Activated effector memory CD4-positive, alpha-beta T cell treated with anti-CD3 and anti-CD28 coated beads, Interleukin-2, amount 50 U/mL, for 16 hours (primary cell): ENCODE data around the gene TCF19.

Source experiments
- DNase-seq: peaks from one replicate; pipeline ENCODE4 v3.0.0-alpha.2; 2020

Gene TCF19

DNA sequence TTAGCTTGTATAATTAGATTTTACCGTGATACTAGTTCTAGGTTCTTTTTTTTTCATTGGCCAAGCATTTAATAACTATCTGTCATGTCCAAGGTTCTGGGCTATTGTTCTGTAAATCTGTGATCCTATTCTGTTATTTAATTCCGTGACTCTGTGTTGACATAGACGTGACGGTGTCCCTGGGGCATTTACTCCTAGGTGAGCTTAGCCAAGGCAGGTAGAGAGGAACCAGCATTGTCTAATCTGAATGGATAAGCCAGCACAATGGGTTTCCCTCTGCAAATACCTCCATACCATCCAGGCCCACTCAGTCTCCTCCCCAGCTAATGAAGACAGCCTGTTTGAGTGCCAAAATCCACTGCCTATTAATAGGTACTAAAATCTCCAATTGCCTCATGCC lies 29.3 kb upstream of the TCF19 start:
- DNase-seq = no peak

DNA sequence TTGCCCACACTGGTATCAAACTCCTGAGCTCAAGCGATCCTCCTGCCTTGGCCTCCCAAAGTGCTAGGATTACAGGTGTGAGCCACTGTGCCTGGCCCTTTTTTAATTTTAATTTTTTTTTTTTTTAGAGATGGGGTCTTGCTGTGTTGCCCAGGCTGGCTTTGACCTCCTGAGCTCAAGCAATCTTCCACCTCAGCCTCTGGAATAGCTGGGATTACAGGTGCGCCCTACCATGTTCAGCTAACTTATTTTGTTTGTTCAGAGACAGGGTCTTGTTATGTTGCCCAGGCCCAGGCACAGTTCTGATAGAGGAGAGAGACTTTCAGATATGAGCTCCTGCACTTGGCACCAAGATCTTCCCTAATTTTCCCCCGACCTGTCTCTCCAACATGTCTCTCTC lies 27.6 kb upstream of the TCF19 start:
- no peak for DNase-seq

DNA sequence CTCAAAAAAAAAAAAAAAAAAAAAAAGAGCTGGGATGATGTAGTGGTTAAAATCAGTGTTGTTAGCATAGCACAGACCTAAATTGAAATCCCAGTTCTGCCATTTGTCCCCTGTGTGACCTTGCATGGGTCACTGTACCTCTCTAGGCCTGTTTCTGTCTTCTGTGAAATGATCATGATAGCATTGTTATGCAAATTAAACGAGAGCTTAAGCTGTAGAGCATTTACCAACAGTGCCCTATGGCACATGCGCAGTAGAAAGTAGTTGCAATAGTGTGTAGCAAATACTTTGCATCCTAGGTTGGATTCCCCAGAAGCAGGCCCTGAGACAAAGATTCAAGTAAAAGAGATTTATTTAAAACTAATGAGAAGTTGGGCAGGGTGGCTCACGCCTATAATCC lies 26.8 kb upstream of the TCF19 start:
- no peak for DNase-seq

DNA sequence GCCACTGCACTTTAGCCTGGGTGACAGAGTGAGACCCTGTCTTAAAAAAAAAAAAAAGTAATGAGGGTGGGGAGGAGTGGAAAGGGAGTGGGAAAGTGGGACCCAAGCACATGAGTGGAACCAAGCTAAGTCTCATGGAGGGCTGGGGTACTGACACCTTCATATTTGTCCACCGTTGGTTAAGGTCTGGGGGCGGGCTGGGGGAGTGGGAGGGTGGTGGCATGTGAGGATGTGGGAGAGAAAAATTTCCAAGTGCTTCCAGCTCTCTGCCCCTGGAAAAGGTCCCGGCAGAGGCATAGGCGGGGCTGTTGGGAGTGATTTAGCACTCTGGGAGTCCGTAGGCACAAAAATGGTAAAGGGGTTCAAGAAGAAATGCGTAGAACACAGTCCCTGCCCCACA lies 25.6 kb upstream of the TCF19 start:
- no peak for DNase-seq

DNA sequence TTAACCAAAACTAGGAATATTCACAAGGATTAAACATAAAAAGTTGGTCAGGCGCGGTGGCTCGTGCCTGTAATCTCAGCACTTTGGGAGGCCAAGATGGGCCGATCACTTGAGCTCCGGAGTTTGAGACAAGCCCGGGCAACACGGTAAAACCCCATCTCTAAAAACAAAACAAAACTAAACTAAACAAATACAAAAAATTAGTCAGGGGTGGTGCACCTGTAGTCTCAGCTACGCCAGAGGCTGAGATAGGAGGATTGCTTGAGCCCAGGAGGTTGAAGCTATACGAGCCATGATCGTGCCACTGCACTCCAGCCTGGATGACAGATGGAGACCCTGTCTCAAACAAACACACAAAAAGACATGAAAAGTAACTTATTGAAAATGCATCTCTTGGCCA lies 22.7 kb upstream of the TCF19 start:
- no peak for DNase-seq

DNA sequence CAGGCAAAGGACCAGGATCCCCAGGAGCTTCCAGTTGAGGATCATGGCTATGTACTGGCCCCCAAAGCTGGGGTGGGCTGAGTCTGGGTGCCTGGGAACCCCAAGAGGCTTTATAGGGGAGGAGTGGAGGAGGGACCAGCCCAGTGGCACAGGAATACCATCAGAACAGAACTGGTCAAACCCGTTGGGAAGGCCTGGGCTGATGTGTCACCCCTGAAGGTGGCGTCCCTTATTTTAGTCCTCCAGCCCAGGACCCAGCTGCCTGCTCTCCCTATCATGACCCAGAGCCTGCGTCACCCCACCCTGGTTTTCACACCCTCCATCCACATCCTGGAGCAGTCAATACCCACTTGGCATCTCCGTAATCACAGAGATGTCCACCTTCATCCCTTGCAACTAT lies 19.4 kb upstream of the TCF19 start, which contains the start of gene PSORS1C2:
Gene PSORS1C2 (minus strand): TSS at position 85 of the 400 bp plus-strand sequence. CDS start 40 bp downstream, at position 45.
- no peak for DNase-seq

DNA sequence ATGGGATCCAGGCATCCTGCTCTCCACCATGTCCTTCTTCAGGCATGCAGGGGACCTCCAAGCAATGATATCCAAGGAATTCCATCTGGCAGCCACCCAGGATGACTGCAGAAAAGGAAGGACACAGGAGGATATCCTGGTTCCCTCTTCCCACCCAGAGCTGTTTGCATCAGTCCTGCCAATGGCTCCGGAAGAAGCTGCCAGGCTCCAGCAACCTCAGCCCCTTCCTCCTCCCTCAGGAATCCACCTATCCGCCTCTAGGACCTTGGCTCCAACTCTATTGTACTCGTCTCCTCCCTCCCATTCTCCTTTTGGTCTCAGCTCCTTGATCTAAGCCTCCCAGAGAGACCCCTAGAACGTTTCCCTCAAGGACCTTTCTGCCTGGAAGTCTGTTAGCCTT lies 18.8 kb upstream of the TCF19 start:
- DNase-seq = no peak

DNA sequence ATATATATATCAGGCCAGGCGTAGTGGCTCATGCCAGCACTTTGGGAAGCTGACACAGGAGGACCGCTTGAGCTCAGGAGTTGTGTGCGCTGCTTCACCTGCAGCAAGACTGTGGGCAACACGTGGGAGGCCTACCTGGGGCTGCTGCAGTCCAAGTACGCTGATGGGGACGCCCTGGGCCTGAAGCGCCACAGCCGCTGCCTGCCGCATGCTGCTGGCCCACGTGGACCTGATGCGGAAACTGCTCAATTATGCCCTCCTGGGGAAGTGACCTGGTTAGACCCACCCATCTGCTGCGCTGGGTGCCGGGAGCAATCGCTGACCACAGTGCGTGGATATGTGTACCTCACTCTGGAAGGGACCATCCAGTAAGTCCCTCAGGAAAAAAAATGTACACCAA lies 17.7 kb upstream of the TCF19 start:
- DNase-seq = no peak

DNA sequence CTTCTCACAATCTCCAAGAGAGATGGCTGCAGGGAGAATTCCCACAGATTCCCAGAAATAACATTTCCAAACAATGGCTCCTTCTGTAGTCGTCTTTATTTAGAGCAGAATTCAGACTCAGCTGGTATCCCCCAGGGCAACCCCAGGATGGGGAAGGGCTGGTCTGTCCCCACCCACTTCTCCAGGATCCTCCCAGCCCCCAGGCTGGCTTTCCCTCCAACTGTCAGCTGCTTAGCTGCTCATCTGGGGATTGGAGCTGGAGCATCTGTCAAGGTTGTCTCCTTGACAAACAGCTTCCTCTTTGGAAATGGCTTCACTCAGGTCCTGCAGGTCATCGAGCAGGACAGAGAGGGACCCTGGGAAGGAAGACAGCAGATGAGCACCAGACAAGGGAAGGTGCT lies 16.0 kb upstream of the TCF19 start:
- DNase-seq = no peak

DNA sequence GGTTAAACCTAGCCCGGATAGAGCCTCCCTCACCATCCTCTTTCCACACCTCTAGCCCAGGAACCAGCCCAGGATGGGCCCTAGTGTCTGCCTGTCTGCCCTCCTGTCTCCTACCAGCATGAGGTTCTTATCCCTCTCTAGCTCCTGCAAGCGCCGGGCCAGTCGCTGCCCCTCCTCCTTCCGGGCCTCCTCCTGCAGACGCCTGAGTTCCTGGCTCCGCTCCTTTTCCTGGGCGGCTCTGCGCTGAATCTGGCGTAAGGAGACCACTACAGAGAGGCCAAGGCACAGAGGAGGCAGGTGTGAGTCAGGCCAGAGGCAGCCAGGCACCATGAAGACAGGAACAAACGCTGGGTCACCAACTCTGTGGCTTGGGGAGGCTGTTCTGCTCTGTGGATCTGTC lies 15.2 kb upstream of the TCF19 start:
- no peak for DNase-seq

DNA sequence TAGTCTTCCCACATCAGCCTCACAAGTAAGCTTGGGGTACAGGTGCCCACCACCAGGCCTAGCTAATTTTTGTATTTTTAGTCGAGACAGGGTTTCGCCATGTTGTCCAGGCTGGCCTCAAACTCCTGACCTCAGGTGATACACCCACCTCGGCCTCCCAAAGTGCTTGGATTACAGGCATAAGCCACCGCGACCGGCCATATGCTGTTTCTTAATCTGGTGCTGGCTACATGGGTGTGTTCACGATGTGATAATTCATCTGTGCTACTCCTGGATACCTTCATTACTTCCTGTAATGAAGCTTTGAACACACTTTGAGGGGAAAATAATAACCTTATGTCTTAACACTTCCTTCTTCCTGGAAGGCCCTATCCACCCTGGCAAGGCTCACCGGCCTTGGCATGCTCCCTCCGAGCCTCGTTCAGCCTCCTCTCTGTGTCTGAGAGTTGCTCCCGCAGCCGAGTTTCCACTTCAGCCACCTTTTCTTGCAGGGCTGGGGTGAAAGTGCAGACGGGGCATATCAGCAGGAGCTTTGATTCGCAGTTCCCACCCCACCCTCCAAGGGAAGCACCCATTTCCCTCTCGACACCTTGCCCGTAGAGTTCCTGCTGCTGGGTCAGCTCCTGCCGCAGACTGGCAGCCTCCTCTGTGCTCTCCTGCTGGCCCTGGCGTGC lies 14.0 kb upstream of the TCF19 start:
- no peak for DNase-seq

DNA sequence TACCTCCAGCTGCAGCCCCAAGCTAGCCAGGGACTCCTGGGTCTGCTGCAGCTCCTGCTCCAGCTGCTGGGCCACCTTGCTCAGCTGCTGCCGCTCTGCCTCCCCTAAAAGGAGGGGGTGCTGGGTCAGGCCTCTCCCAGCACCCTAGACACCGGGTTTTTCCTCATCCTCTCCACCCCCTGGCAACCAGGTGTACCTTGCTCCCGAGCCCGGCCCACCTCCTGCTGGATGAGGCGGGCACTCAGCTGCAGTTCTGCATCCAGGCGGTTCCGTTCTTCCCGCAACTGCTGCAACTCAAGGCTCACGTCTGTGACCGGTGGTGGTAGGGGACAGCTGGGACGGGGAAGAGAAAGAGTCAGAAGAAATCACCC lies 13.4 kb upstream of the TCF19 start:
- DNase-seq = no peak

DNA sequence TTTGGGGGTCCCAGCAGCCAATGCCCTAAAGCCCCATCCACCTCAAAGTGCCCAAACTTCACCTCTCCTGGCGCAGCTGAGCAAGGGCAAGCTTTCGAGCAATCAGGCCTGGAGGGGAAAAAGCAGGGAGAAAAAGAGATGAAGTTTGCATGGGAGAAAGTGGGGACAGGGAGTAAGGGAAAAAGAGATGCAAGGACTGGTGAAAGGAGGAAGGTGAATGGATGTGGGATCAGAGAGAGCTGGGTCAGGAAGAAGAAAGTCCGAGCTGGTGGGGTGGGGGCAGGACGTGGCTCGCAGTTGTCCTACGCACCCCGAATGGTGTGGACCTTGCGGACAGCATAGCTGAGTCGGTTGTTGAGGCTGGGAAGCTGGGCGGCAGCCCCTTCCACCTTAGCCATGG lies 13.0 kb upstream of the TCF19 start:
- no peak for DNase-seq

DNA sequence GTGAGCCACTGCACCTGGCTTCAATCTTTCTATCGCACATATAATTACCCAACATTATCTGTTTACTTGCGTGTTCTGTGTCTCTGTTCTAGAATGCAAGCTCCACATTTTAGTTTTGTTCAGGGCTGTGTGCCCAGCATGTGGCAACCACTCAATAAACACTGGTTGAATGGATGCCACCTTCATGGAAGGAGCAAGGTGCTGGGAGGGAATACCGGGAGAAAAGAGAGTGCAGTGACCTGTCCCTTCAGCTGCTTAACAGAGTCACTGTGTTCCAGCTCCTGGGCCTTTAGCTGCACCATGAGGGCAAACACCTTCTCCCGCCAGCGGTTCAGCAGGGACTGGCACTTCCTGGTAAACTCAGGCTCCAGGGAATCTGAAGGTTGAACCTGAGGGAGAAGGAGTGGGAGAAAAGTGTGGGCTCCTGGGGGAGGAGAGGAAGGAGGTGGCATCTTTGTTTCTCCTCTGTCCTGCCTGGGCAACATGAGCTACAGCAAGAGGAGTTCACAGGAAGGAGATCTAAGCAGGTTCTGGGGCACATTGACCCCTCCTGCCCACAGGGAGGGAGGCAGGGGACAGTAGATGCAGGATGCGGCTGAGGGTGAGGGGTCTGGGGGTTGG lies 8.5 kb upstream of the TCF19 start:
- DNase-seq = no peak

DNA sequence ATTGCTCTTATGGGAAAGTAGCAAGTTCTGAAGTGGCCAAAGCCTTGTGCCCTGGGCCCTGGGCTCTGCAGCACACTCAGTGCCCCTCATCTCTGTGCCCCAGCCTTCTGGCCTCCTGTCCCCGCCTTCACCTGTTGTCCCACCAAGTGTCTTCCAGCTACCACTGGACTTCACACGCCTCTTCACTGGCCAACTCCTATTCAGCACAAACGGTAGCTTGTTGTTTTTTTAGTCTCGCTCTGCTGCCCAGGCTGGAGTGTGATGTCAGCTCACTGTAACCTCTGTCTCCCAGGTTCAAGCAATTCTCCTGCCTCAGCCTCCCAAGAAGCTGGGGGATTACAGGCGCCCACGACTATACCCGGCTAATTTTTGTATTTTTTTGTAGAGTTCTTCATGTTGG lies 5.6 kb upstream of the TCF19 start:
- DNase-seq = no peak

DNA sequence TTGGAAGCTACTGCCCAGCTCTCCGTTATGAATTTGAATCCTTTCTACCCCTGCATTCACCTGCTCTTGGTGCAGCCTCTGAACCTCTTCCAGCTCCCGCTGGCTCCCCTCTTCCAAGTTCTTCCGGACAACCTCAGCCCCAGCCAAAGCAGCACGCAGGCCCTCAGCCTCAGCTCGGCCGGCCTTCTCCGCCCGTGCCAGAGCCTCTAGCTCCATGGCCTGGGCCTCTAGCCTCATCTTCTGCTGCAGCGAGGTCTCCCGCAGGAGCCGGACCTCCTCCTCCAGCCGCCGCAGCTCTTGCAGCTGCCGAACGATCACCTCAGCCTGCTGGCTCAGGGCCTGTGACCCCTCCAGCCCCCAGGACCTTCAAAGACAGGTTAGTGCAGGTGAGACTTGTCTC lies 4.0 kb upstream of the TCF19 start:
- no peak for DNase-seq

DNA sequence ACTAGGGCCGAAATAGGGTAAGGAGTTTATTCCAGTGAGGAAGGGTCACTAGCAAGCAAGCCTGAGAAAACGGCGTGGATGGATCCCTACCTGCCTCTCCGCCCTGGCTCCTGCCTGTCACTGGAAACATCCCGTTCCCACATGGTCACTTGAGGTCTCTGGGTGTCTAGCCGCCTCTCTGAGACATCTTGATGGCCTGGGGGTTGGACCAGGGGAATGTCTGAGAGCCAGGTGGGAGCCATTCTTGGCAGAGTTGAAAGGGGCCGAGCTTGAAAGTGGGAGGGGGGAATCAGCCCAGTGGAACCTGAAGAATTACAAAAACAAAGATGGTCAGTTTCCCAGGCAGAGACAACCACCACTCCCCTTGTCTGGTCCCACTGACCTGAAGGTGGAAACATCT lies 1.7 kb upstream of the TCF19 start:
- no peak for DNase-seq

DNA sequence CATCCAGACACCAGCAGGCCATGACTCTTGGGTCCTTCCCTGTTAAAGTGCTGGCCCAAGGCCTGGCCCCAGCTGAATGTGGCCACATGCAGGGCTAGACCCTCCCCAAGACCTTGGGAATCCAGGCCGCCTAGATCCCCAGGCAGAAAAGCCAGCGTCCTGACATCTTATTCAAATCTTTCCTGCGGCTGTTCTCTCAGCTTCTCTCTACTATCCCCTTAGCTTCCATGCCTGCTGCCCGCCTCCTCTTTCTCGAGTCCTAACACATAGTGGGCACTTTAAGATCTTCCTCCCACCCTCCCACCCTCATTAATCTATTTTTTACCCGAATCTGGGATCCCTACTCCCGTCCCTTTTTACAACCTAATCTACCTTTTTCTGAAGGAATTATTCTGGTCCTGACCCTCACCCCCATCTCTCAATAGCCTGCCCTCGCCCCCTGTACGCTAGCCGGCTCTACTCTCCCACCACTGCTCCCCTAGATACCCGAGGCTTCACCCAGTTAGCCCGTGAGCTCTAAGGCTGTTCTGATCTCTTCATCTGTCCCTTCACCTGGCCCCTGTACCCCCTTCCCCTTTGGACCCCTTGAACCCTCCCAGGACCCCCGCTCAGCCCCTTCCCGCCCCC lies 763 bp upstream of the TCF19 start, which contains the start of gene CCHCR1:
Gene CCHCR1 (minus strand): TSS at position 290 of the 627 bp plus-strand sequence. CDS start 202 bp downstream, at position 88.
- DNase-seq = no peak

DNA sequence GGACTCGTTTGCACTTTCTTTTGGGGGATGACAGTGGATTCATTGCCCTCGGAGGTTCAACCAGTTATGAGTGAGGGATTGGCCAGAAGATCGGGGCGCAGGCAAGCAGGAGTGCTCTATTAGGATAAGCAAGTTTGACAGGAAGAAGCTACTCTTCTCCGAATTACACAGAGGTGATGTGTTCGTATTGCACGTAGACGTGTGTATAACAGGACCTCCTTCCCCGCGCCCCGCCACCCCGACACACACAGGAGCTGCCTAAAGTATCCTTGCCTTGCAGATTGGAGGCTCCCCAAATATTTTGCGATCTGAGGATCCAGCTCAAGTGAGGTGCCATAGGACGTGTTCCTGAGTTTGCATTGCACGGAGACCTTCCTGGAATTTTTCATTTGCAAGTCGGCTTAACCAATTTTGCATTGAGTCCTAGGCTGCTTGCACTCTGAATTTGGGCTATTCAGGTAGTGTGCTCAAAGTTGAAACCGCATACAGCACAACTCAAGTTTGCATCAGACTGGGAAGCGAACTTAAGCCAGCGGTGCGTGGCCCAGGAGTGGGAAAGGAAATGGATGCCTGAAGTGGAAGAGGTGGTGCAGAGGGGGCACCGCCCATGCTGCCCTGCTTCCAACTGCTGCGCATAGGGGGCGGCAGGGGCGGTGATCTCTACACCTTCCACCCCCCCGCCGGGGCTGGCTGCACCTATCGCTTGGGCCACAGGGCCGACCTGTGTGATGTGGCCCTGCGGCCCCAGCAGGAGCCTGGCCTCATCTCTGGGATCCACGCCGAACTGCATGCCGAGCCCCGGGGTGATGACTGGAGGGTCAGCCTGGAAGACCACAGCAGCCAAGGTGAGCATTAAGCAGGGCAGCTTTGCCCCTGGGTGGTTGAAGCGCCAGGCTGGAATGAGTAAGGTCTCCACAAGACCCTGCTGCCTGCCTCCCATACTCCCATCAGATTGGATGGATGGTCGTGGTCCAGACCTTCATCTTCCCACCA lies 770 bp downstream of the TCF19 start:
- DNase-seq = peak; percentile 73

DNA sequence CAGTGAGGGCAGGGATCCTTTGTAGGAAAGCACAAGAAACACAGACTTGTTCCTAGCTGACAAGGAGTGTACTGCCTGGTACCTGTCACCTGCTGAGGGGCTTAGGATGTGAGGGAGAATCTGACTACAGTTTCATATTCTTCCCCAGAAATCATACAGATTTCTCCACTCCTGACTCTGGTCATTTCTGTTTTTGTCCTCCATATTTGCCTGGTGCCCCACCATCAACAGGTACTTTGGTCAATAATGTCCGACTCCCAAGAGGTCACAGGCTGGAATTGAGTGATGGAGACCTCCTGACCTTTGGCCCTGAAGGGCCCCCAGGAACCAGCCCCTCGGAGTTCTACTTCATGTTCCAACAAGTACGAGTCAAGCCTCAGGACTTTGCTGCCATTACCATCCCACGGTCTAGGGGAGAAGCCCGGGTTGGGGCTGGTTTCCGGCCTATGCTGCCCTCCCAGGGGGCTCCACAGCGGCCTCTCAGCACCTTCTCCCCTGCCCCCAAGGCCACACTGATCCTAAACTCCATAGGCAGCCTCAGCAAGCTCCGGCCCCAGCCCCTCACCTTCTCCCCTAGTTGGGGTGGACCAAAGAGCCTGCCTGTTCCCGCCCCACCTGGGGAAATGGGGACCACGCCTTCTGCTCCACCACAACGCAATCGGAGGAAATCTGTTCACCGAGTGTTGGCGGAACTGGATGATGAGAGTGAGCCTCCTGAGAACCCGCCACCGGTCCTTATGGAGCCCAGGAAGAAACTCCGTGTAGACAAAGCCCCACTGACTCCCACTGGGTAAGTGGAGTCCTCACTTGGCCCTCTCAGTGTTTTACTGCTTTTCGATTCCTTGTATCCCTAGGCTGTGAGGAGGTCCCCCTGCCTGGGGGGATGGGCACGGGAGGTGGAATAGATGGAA lies 3.1 kb downstream of the TCF19 start:
- DNase-seq = no peak

DNA sequence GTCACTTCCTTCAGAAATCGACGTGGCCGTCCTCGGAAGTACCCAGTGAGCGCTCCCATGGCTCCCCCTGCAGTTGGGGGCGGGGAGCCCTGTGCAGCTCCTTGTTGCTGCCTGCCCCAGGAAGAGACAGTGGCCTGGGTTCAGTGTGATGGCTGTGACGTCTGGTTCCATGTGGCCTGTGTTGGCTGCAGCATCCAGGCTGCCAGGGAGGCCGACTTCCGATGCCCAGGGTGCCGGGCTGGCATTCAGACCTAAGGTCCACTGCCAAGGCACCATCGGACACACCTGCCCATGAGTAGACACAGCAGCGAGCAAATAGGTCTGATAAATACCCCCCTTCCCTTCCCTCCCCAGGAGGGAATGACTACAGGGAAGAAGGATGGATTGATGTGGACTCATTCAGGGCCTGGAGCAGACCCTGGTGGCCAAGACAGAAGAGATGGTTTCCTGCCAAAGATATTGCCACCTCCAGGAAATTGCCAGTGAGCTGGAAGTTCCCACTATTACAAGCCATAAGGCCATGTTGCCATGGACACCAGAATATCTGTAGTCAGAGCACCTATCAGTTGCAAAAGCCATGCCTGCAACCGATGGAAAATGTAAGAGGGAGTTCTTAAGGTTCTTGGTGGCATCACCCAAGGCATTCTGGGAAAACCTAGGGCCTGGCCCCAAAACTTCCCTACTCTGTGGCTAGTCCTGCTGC lies 4.2 kb downstream of the TCF19 start:
- DNase-seq = no peak
